Measurements from ENCODE around the gene EID2.

Gene EID2

DNA sequence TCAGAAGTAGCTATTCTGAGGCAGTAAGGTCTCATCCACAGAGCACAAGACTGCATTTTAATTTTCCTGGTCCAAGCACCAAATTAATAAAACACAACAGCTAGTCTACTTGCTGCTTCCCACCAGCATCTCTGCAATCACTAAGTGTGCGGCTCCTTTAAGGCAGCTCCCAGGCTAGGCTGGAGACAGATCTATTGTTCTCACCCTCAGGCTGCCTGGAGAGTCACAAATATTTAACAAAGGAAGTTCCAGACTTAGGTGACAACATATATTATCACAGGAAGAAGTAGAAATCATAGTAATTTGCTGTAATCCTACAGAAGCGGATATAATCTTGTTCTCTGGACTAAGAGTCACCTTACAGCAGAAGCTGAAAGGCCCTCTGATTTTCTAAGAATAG lies 2.2 kb upstream of the EID2 start:
- DNase-seq (ENCODE audit: low read depth, low spot score) = no peak
- TF ChIP-seq, protein P1, sequence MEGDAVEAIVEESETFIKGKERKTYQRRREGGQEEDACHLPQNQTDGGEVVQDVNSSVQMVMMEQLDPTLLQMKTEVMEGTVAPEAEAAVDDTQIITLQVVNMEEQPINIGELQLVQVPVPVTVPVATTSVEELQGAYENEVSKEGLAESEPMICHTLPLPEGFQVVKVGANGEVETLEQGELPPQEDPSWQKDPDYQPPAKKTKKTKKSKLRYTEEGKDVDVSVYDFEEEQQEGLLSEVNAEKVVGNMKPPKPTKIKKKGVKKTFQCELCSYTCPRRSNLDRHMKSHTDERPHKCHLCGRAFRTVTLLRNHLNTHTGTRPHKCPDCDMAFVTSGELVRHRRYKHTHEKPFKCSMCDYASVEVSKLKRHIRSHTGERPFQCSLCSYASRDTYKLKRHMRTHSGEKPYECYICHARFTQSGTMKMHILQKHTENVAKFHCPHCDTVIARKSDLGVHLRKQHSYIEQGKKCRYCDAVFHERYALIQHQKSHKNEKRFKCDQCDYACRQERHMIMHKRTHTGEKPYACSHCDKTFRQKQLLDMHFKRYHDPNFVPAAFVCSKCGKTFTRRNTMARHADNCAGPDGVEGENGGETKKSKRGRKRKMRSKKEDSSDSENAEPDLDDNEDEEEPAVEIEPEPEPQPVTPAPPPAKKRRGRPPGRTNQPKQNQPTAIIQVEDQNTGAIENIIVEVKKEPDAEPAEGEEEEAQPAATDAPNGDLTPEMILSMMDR (IDR thresholded peaks at IDR 0.05; ENCODE audit: insufficient read depth, low read length, missing control alignments) = no peak
- no peak overlapping the region for H3K4me3 ChIP-seq (ENCODE audit: low read depth, low read length)
- ChIA-PET CTCF (interaction anchor here (0.6 to 4.8 kb wide), 6 partner anchors 9 to 300 kb away, joined by 3 to 44 read pairs (median 4); partner anchors contain the start of gene EID2B), POLR2A (no interaction called here)

DNA sequence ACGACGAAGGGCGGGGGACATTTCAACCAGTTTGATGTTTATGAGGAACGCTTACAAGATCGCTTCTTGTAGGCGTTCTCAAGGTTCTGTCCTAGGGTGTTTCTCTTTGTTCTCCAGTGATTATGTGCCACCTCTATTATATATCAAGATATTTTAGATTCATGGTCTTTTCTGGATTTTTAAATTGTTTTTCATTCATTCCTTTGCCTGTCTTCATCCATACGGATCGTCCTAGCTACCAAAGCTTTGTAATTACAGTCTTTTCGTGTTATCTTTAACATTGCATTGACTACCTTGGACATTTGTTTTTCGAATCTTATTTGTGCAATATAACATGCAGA lies 342 bp upstream of the EID2 start:
- POLR2A ChIA-PET = interaction anchor here (0.6 kb wide), 1 partner anchor 22 kb away, joined by 3 read pairs; no protein-coding TSS in a partner anchor
- peak overlapping the region; percentile 25 for H3K4me3 ChIP-seq (ENCODE audit: low read depth, low read length)

DNA sequence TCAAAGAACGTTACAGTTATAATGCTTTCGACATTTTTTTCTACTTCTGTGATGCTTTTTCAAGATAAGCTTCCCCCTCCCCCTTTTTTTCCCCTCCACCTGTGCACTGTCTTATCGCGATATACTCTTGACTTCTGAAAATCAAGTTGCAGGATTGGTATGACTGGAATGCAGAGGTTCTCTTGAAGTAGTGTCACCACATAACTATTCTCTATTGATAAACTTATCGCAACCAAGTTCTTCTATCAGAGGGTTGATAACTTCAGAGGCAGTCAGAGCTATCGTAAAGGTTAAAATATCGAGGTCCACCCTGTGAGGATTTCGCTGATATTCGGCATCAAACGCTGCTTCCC lies 820 bp downstream of the EID2 start:
- ChIA-PET CTCF (interaction anchor here (0.7 to 4.8 kb wide), 8 partner anchors 8 to 417 kb away, joined by 3 to 44 read pairs (median 3); no protein-coding TSS in a partner anchor), POLR2A (interaction anchor here (0.6 to 0.9 kb wide), 4 partner anchors 100 to 548 kb away, joined by 3 to 4 read pairs (median 3); partner anchors contain the start of genes PSMC4 and RPS16)
- DNase-seq (ENCODE audit: low read depth, low spot score) = no peak
- H3K4me3 ChIP-seq (ENCODE audit: low read depth, low read length) = peak overlapping the region; percentile 97
- TF ChIP-seq, protein P1 (IDR thresholded peaks at IDR 0.05; ENCODE audit: insufficient read depth, low read length, missing control alignments) = no peak

More for the DNA sequence above, 342 bp upstream of the EID2 start:
- TF ChIP-seq, protein P1 (IDR thresholded peaks at IDR 0.05; ENCODE audit: insufficient read depth, low read length, missing control alignments) = no peak
- CTCF ChIA-PET = interaction anchor here (0.7 to 4.8 kb wide), 9 partner anchors 11 to 430 kb away, joined by 3 to 44 read pairs (median 3); partner anchors contain the start of gene DLL3
- DNase-seq (ENCODE audit: low read depth, low spot score) = no peak

DNA sequence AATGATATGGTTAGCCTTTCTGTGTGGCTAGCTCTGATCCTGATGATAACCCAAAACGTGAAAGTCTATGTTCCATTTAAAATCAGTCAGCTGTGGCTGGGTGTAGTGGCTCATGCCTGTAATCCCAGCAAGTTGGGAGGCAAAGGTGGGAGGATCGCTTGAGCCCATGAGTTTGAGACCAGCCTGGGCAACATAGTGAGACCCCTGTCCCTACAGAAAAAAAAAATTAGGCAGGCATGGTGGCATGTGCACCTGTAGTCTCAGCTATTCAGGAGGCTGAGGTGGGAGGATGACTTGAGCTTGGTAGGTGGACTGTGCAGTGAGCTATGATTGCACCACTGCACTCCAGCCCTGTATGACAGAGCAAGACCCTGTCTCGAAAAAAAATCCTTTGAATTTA lies 6.2 kb downstream of the EID2 start:
- POLR2A ChIA-PET = interaction anchor here (0.9 to 1.6 kb wide), 3 partner anchors 88 to 98 kb away, joined by 3 to 5 read pairs (median 4); partner anchors contain the start of genes RPS16 and SUPT5H

DNA sequence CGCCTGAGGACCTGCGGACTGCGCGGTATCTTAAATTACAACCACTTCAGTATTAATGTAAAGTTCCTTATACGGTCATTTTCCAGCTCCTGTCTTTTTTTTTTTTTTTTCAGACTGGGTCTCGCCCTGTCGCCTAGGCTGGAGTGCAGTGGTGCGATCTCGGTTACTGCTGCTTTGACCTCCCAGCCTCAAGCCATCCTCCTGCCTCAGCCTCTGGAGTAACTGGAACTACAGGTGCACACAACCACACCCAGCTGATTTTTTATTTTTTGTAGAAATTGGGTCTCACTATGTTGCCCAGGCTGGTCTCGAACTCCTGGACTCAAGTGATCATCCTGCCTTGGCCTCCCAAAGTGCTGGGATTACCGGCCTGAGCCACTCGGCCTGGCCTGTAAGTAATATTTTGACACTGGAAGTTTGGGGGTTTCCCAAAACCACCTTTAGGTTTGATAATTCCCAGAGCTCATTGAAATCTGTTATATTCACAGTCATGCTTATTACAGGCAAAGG lies 6.9 kb downstream of the EID2 start:
- POLR2A ChIA-PET = interaction anchor here (1.6 kb wide), 1 partner anchor 97 kb away, joined by 5 read pairs; the partner anchor contains the start of gene RPS16

More for the DNA sequence above, 6.2 kb downstream of the EID2 start:
- no peak for DNase-seq (ENCODE audit: low read depth, low spot score)
- H3K4me3 ChIP-seq (ENCODE audit: low read depth, low read length) = no peak overlapping the region
- CTCF ChIA-PET = interaction anchor here (0.8 to 8.3 kb wide), 20 partner anchors 8 to 208 kb away, joined by 3 to 129 read pairs (median 6); partner anchors contain the start of genes DLL3, MED29, PAF1 and RPS16
- TF ChIP-seq, protein P1 (IDR thresholded peaks at IDR 0.05; ENCODE audit: insufficient read depth, low read length, missing control alignments) = no peak

More for the DNA sequence above, 6.9 kb downstream of the EID2 start:
- no peak overlapping the region for H3K4me3 ChIP-seq (ENCODE audit: low read depth, low read length)
- CTCF ChIA-PET = interaction anchor here (0.5 to 8.3 kb wide), 38 partner anchors 8 to 422 kb away, joined by 3 to 129 read pairs (median 5); partner anchors contain the start of genes DLL3, MED29, PAF1 and RPS16
- DNase-seq (ENCODE audit: low read depth, low spot score) = no peak
- TF ChIP-seq, protein P1 (IDR thresholded peaks at IDR 0.05; ENCODE audit: insufficient read depth, low read length, missing control alignments) = no peak
